ENCODE data around the gene PCDH15. TPM values are rescaled to one million over a fixed set of nuclear protein-coding genes. Genes with fewer than 3 reads are reported as not detected.
"Not testable (repeated sequence)": the region's sequence is repeated elsewhere in the genome, so short reads cannot be mapped to it uniquely, and the experiment has no call there.

Gene PCDH15
- polyA plus RNA-seq, 6 donors from 2014 or later = not detected

- H3K27me3 Mint-ChIP-seq = no peaks in the 10 kb centered on the region
- H3K36me3 Mint-ChIP-seq = no peaks in the 10 kb centered on the region
- no peak for ATAC-seq (ENCODE audit: low read depth in 2 of 2)
- H3K4me3 Mint-ChIP-seq = no peak overlapping the region
- no peak for DNase-seq
- H3K4me1 Mint-ChIP-seq = no peaks in the 10 kb centered on the region
- peaks cover 0 to 6% (median 1%) of the 10 kb centered on the region in 7 donors for H3K9me3 Mint-ChIP-seq
- H3K27ac Mint-ChIP-seq = no peak overlapping the region
Measured at GRCh38 chr10:54585572-54585971, 215.5 kb downstream of the PCDH15 start.

DNA sequence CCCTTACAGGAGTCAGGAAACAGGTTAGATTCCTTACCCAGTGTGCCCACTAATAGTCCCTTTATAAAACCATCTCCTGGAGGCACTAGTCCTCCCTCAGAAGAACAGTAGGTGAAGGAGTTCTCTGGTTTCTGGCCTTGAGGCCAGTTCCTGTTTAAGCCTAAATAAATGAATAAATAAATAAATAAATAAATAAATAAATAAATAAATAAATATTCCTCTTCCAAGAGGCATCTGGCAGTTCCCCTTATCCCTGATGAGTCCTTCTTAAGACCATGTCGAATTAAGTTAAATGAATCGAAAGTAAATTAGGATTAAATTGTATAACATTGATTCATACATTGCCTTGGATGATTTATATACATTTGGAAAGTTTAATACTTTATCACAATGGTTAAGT, 223.3 kb downstream of the PCDH15 start:
- ATAC-seq (ENCODE audit: low read depth in 2 of 2) = no peak
- H3K27ac Mint-ChIP-seq = no peak overlapping the region
- H3K36me3 Mint-ChIP-seq = no peaks in the 10 kb centered on the region
- DNase-seq = no peak
- no peak overlapping the region for H3K4me3 Mint-ChIP-seq
- peaks cover 0 to 10% (median 3%) of the 10 kb centered on the region in 7 donors for H3K9me3 Mint-ChIP-seq
- H3K27me3 Mint-ChIP-seq = no peaks in the 10 kb centered on the region
- no peaks in the 10 kb centered on the region for H3K4me1 Mint-ChIP-seq

DNA sequence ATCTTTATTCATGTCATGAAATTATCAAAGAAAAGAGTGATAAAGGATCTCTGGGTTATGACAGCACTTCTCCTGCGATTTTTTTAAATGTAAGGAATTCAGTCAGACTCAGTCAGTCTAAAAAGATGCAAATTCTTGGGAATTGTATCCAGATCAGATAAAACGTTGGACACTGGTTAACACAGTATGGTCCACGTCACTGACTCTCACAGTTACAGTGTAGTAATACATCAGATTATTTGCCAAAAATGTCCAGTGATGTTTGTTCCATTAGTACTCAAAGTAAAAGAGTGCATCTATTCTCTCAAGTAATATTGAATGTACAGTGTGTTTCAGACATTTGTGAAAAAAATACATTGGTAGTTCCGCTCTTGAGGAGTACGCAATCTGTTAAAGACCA, 224.5 kb downstream of the PCDH15 start:
- Mint-ChIP-seq H3K4me1 (no peaks in the 10 kb centered on the region), H3K27ac (no peak overlapping the region), H3K9me3 (peaks cover 0 to 10% (median 3%) of the 10 kb centered on the region in 7 donors), H3K4me3 (no peak overlapping the region), H3K27me3 (no peaks in the 10 kb centered on the region), H3K36me3 (no peaks in the 10 kb centered on the region)
- ATAC-seq (ENCODE audit: low read depth in 2 of 2) (no peak), DNase-seq (no peak)

DNA sequence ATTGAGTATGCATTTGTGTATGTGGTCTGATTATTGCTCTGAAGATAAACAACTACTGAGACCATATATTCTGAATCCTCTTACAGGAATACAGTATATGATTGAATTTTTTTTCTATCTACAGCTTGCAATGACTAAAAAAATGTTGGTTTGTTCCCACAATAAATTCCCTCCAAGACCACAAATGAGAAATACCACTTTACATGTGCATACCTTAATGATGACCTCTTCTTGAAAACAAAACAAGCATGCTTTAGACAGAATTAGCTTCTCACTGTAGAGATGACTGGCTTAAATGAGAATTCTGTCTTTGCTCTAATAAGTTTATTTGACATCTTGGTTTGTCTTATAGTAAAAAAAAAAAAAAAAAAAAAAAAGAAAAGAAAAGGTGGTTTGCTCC, 241.5 kb downstream of the PCDH15 start:
- Mint-ChIP-seq H3K4me3 (no peak overlapping the region), H3K27me3 (no peaks in the 10 kb centered on the region), H3K27ac (no peak overlapping the region), H3K36me3 (no peaks in the 10 kb centered on the region), H3K4me1 (no peaks in the 10 kb centered on the region), H3K9me3 (peaks cover 0 to 2% (median 0%) of the 10 kb centered on the region in 7 donors)
- DNase-seq (no peak), ATAC-seq (ENCODE audit: low read depth in 2 of 2) (no peak)

DNA sequence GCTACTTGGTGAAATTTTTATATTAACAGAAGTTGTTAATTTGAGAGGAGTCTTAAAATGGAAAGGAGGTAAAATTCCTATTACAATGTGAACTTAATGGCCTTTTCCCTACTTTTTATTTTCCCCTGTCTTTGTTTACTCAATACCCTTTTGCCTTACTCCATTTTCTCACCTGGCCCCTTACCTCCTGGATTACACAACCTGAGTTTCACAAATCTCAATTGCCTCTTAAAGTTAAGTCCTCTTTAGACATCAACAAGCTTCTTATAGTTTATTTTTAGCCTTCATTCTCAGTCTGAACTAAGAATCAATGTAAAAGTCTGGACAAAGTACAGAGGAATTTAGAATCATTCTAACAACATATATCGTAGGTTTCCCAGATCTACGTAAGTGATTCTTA, 247.0 kb downstream of the PCDH15 start:
- no peaks in the 10 kb centered on the region for H3K27me3 Mint-ChIP-seq
- no peak for ATAC-seq (ENCODE audit: low read depth in 2 of 2)
- no peaks in the 10 kb centered on the region for H3K36me3 Mint-ChIP-seq
- H3K27ac Mint-ChIP-seq = no peak overlapping the region
- H3K9me3 Mint-ChIP-seq = peaks cover 0 to 2% (median 0%) of the 10 kb centered on the region in 7 donors
- DNase-seq = no peak
- no peak overlapping the region for H3K4me3 Mint-ChIP-seq
- H3K4me1 Mint-ChIP-seq = no peaks in the 10 kb centered on the region

GRCh38 chr10:54550016-54550415, 251.0 kb downstream of the PCDH15 start:
- H3K4me1 Mint-ChIP-seq = no peaks in the 10 kb centered on the region
- no peak for ATAC-seq (ENCODE audit: low read depth in 2 of 2)
- H3K4me3 Mint-ChIP-seq = no peak overlapping the region
- H3K27ac Mint-ChIP-seq = no peak overlapping the region
- DNase-seq = no peak
- no peaks in the 10 kb centered on the region for H3K36me3 Mint-ChIP-seq
- peaks cover 0 to 2% (median 0%) of the 10 kb centered on the region in 7 donors for H3K9me3 Mint-ChIP-seq
- no peaks in the 10 kb centered on the region for H3K27me3 Mint-ChIP-seq

- Mint-ChIP-seq H3K27ac (no peak overlapping the region), H3K4me1 (no peaks in the 10 kb centered on the region), H3K36me3 (no peaks in the 10 kb centered on the region), H3K4me3 (no peak overlapping the region), H3K27me3 (no peaks in the 10 kb centered on the region), H3K9me3 (no peaks in the 10 kb centered on the region)
- DNase-seq (no peak), ATAC-seq (ENCODE audit: low read depth in 2 of 2) (no peak)
Measured at GRCh38 chr10:54531296-54531695, 269.7 kb downstream of the PCDH15 start.

DNA sequence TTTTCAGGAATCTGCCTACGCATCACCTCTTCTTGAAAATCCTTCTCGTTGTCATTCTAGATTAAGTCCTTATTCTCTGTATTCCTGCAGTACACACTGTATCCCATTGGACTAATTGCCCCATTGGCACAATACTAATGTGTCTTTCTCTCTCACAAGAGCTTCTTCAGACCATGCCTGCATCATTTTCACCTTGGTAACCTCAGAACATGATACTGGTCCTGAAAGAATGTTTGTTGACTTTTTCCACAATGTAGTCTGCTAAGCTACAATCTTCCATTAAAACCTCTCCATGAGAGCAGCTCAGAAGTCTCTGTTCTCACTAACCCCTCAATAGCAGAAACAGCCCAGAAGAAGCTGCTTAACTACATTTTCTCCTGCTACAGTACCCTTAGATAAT, 270.7 kb downstream of the PCDH15 start:
- Mint-ChIP-seq H3K36me3 (no peaks in the 10 kb centered on the region), H3K4me3 (no peak overlapping the region), H3K9me3 (no peaks in the 10 kb centered on the region), H3K27ac (no peak overlapping the region), H3K4me1 (no peaks in the 10 kb centered on the region), H3K27me3 (no peaks in the 10 kb centered on the region)
- no peak for ATAC-seq (ENCODE audit: low read depth in 2 of 2)
- no peak for DNase-seq

GRCh38 chr10:54525816-54526215, 275.2 kb downstream of the PCDH15 start:
- H3K4me3 Mint-ChIP-seq = no peak overlapping the region
- DNase-seq (no peak), ATAC-seq (ENCODE audit: low read depth in 2 of 2) (no peak)
- H3K27me3 Mint-ChIP-seq = no peaks in the 10 kb centered on the region
- no peaks in the 10 kb centered on the region for H3K36me3 Mint-ChIP-seq
- no peak overlapping the region for H3K27ac Mint-ChIP-seq
- no peaks in the 10 kb centered on the region for H3K4me1 Mint-ChIP-seq
- H3K9me3 Mint-ChIP-seq = peaks cover 0 to 7% (median 0%) of the 10 kb centered on the region in 7 donors

- not testable (repeated sequence) for ATAC-seq (ENCODE audit: low read depth in 2 of 2)
- H3K9me3 Mint-ChIP-seq = peaks cover 0 to 12% (median 4%) of the 10 kb centered on the region in 7 donors
Measured at GRCh38 chr10:54515244-54515643, 285.8 kb downstream of the PCDH15 start.

GRCh38 chr10:54503863-54504262, 297.2 kb downstream of the PCDH15 start:
- H3K9me3 Mint-ChIP-seq = peaks cover 0 to 7% (median 4%) of the 10 kb centered on the region in 7 donors
- no peaks in the 10 kb centered on the region for H3K4me1 Mint-ChIP-seq
- H3K36me3 Mint-ChIP-seq = no peaks in the 10 kb centered on the region
- DNase-seq = no peak
- no peaks in the 10 kb centered on the region for H3K27me3 Mint-ChIP-seq
- no peak for ATAC-seq (ENCODE audit: low read depth in 2 of 2)
- no peak overlapping the region for H3K27ac Mint-ChIP-seq
- H3K4me3 Mint-ChIP-seq = no peak overlapping the region

More at GRCh38 chr10:54515244-54515643, 285.8 kb downstream of the PCDH15 start:
- H3K4me3 Mint-ChIP-seq, DNase-seq, H3K36me3 Mint-ChIP-seq, H3K27me3 Mint-ChIP-seq, H3K4me1 Mint-ChIP-seq, H3K27ac Mint-ChIP-seq: not testable (repeated sequence)

DNA sequence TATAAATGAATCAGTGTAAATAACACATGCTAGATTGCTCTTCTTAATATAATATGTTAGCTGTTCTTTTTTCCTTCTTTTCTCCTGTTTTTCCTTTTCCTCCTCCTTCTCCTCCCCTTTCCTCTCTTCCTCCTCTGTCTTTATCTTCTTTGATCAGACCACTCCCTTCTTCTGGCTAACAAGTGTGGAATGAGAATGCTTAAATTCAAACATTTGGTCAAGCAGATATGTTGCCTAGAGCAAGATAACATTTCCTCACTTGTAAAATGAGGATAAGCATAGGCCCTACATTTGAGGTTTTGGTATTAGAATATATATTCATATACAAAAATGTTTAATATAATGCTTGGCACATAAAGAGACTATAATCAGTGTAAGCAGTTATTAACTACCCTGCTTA, 299.1 kb downstream of the PCDH15 start:
- no peak for ATAC-seq (ENCODE audit: low read depth in 2 of 2)
- no peaks in the 10 kb centered on the region for H3K27me3 Mint-ChIP-seq
- H3K4me3 Mint-ChIP-seq = no peak overlapping the region
- no peaks in the 10 kb centered on the region for H3K36me3 Mint-ChIP-seq
- no peak for DNase-seq
- H3K9me3 Mint-ChIP-seq = peaks cover 0 to 14% (median 6%) of the 10 kb centered on the region in 7 donors
- no peak overlapping the region for H3K27ac Mint-ChIP-seq
- H3K4me1 Mint-ChIP-seq = no peaks in the 10 kb centered on the region

DNA sequence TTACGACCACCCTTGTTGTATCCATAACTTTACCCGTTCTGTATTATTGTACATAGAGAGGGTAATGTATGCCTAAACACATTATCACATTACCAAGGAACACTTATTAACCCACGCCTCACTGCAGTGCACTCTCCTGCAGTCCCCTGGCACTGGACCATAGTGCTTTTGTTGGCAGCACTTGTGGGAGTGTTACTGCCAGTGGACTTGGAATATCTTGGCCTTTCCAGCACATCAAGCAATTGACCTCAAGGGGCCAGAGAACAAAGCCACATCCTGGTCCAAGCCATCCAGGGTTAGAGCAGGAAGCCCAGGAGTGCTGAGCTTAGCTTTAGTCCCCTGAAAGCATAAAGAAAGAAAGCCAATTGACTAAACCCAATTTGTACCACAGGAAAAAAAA, 304.2 kb downstream of the PCDH15 start:
- peaks cover 0 to 18% (median 6%) of the 10 kb centered on the region in 7 donors for H3K9me3 Mint-ChIP-seq
- H3K27me3 Mint-ChIP-seq = no peaks in the 10 kb centered on the region
- no peaks in the 10 kb centered on the region for H3K4me1 Mint-ChIP-seq
- ATAC-seq (ENCODE audit: low read depth in 2 of 2) = no peak
- H3K27ac Mint-ChIP-seq = no peak overlapping the region
- H3K36me3 Mint-ChIP-seq = no peaks in the 10 kb centered on the region
- no peak for DNase-seq
- no peak overlapping the region for H3K4me3 Mint-ChIP-seq

- no peak for ATAC-seq (ENCODE audit: low read depth in 2 of 2)
- no peaks in the 10 kb centered on the region for H3K27me3 Mint-ChIP-seq
- no peak overlapping the region for H3K27ac Mint-ChIP-seq
- no peak for DNase-seq
- no peak overlapping the region for H3K4me3 Mint-ChIP-seq
- peaks cover 0 to 1% (median 0%) of the 10 kb centered on the region in 7 donors for H3K9me3 Mint-ChIP-seq
- H3K4me1 Mint-ChIP-seq = no peaks in the 10 kb centered on the region
- H3K36me3 Mint-ChIP-seq = no peaks in the 10 kb centered on the region
Measured at GRCh38 chr10:54487743-54488142, 313.3 kb downstream of the PCDH15 start.

GRCh38 chr10:54485971-54486370, 315.1 kb downstream of the PCDH15 start:
- DNase-seq (no peak), ATAC-seq (ENCODE audit: low read depth in 2 of 2) (no peak)
- H3K9me3 Mint-ChIP-seq = peaks cover 0 to 4% (median 0%) of the 10 kb centered on the region in 7 donors
- no peak overlapping the region for H3K27ac Mint-ChIP-seq
- no peaks in the 10 kb centered on the region for H3K4me1 Mint-ChIP-seq
- no peaks in the 10 kb centered on the region for H3K36me3 Mint-ChIP-seq
- no peaks in the 10 kb centered on the region for H3K27me3 Mint-ChIP-seq
- no peak overlapping the region for H3K4me3 Mint-ChIP-seq
